ENCODE results near the gene NANS.
"Not testable (repeated sequence)": the region's sequence is repeated elsewhere in the genome, so short reads cannot be mapped to it uniquely, and the experiment has no call there.

DNA sequence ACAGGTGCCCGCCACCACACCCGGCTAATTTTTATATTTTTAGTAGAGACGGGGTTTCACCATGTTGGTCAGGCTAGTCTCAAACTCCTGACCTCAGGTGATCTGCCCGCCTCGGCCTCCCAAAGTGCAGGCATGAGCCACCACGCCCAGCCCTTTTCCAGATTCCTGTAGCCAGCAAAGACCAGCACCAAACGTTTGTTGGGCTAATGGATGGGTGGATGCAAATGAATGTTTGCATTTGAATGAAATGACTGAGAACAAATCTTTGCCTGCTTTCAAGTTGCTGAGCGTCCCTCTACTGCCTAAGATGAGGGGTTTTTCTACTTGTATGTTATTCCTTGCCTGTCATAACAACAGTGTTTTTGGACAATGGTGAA, 20.0 kb downstream of the NANS start:
- not testable (repeated sequence) for TF ChIP-seq CTCF (IDR thresholded peaks at IDR 0.05; ENCODE audit: low read depth, low read length, missing input control); GABPA (IDR thresholded peaks at IDR 0.05 in 1 of 2, conservative IDR thresholded peaks at IDR 0.05 in 1 of 2); TAF1 (conservative IDR thresholded peaks at IDR 0.05); RAD21 (IDR thresholded peaks at IDR 0.05); YY1 (IDR thresholded peaks at IDR 0.05); EGR1 (IDR thresholded peaks at IDR 0.05; ENCODE audit: low read depth in 2 of 2); SP1 (IDR thresholded peaks at IDR 0.05); FOXA1 (IDR thresholded peaks at IDR 0.05); HNF4G (IDR thresholded peaks at IDR 0.05)
- TF ChIP-seq, protein P1, sequence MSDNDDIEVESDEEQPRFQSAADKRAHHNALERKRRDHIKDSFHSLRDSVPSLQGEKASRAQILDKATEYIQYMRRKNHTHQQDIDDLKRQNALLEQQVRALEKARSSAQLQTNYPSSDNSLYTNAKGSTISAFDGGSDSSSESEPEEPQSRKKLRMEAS (IDR thresholded peaks at IDR 0.05) = not testable (repeated sequence)
- TF ChIP-seq, protein P2, sequence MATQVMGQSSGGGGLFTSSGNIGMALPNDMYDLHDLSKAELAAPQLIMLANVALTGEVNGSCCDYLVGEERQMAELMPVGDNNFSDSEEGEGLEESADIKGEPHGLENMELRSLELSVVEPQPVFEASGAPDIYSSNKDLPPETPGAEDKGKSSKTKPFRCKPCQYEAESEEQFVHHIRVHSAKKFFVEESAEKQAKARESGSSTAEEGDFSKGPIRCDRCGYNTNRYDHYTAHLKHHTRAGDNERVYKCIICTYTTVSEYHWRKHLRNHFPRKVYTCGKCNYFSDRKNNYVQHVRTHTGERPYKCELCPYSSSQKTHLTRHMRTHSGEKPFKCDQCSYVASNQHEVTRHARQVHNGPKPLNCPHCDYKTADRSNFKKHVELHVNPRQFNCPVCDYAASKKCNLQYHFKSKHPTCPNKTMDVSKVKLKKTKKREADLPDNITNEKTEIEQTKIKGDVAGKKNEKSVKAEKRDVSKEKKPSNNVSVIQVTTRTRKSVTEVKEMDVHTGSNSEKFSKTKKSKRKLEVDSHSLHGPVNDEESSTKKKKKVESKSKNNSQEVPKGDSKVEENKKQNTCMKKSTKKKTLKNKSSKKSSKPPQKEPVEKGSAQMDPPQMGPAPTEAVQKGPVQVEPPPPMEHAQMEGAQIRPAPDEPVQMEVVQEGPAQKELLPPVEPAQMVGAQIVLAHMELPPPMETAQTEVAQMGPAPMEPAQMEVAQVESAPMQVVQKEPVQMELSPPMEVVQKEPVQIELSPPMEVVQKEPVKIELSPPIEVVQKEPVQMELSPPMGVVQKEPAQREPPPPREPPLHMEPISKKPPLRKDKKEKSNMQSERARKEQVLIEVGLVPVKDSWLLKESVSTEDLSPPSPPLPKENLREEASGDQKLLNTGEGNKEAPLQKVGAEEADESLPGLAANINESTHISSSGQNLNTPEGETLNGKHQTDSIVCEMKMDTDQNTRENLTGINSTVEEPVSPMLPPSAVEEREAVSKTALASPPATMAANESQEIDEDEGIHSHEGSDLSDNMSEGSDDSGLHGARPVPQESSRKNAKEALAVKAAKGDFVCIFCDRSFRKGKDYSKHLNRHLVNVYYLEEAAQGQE (IDR thresholded peaks at IDR 0.05) = not testable (repeated sequence)
- TF ChIP-seq, protein P3, sequence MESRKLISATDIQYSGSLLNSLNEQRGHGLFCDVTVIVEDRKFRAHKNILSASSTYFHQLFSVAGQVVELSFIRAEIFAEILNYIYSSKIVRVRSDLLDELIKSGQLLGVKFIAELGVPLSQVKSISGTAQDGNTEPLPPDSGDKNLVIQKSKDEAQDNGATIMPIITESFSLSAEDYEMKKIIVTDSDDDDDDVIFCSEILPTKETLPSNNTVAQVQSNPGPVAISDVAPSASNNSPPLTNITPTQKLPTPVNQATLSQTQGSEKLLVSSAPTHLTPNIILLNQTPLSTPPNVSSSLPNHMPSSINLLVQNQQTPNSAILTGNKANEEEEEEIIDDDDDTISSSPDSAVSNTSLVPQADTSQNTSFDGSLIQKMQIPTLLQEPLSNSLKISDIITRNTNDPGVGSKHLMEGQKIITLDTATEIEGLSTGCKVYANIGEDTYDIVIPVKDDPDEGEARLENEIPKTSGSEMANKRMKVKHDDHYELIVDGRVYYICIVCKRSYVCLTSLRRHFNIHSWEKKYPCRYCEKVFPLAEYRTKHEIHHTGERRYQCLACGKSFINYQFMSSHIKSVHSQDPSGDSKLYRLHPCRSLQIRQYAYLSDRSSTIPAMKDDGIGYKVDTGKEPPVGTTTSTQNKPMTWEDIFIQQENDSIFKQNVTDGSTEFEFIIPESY (IDR thresholded peaks at IDR 0.05) = not testable (repeated sequence)
